ENCODE measurements around the gene CD151.

Gene CD151

DNA sequence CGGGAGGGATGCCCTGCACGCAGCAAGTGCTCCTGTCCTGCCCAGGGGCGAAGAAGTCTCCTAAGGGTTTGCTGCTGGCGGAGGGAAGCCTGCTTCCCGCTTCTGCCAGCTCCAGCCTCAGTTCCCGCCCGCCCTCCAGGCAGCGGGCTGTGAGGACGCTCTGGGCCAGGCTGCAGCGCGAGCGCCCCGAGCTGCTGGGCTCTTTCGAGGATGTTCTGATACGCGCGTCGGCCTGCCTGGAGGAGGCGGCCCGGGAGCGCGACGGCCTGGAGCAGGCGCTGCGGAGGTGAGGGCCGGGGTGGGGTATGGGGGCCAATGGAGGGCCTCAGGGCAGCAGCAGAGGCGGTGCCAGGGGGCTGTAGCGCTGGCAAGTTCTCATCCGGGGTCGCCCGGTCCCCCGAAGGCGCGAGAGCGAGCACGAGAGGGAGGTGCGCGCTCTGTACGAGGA lies 2.9 kb upstream of the CD151 start:
- DNase-seq: no peak

DNA sequence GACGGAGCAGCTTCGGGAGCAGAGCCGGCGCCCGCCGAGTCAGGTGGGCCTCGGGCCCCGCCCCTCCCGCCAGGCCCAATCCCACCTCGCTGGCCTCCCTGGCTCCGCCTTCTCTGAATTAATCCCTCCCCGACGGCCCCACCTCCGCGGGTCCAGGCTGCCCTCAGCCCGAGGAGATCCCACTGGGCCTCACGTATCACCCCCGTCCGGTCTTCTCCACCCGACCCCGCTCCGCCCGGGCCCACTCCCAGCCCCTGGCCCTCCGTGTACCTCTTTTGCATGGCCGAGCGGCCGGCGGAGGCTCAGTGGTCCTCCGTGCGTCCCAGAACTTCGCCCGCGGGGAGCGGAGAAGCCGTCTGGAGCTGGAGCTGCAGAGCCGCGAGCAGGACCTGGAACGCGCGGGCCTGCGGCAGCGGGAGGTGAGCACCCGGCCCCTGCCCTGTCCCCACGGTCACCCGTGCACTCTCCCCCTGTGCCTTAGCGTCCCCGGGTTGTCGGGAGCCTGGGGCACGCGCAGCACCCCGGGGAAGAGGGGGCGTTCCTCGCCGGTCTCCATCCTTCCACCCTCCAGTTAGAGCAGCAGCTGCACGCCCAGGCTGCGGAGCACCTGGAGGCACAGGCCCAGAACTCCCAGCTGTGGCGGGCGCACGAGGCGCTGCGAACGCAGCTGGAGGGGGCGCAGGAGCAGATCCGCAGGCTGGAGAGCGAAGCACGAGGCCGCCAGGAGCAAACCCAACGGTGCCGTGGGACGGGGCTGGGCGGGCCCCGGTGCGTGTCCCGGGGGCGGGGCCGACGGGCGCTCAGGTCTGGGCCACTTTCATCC lies 2.2 kb upstream of the CD151 start:
- DNase-seq: peak; percentile 44

DNA sequence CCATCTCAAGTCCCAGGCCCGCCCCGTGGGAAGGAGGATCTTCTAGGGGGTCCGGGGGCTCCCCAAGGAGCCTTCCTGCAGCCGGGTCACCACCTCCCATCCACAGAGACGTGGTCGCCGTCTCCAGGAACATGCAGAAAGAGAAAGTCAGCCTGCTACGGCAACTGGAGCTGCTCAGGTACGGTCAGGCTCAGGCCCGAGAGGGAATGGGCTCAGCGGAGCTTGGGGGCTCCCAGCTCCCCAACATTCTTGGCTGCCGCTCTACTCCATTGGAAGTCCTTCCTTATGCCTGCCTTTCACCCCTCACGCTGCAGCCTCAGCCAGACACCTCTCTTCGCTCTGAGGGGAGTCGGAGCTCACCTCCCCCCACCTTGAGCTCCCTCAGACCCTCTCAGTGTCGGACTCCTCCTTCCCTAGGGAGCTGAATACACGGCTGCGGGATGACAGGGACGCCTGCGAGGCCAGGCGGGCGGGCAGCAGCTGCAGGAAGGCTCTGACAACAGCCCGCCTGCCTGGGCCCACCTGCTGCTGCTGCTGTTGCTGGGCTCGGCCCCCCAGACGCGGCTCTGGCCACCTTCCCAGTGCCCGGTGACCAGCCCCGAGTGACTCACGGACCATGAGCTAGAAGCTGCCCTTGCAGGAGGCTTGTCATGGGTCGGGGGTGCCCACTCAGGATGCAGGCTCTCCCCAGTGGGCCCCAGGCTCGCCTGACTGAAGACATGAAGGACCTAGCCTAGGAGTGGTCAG lies 1.5 kb upstream of the CD151 start:
- no peak for DNase-seq

DNA sequence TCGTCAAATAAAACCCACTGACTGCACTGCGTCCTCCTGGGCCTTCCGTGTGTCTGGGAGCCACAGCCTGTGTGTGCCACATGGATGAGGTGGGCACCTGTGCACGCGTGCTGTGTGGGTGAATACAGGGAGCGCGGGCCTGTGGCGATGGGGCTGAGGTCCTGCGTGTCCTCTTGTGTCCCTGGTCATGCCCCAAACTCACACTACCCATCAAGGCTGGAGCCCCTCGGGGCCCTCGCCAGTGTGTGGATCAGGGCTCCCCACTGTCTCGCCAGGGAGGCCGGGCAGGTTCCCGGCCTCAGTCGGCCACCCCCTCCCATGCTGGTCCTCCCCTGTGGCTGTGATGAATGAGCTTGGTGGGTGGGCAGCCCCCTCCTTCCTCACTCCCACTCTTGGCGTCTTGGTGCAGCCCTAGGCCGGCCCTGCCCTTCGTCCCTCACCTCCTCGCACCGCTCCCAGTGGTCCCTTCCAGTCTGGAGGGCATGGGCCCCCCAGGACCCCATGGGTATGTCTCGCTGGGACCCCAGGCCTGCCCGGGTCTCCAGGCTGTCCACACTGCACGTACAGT lies 707 bp upstream of the CD151 start:
- no peak for DNase-seq

DNA sequence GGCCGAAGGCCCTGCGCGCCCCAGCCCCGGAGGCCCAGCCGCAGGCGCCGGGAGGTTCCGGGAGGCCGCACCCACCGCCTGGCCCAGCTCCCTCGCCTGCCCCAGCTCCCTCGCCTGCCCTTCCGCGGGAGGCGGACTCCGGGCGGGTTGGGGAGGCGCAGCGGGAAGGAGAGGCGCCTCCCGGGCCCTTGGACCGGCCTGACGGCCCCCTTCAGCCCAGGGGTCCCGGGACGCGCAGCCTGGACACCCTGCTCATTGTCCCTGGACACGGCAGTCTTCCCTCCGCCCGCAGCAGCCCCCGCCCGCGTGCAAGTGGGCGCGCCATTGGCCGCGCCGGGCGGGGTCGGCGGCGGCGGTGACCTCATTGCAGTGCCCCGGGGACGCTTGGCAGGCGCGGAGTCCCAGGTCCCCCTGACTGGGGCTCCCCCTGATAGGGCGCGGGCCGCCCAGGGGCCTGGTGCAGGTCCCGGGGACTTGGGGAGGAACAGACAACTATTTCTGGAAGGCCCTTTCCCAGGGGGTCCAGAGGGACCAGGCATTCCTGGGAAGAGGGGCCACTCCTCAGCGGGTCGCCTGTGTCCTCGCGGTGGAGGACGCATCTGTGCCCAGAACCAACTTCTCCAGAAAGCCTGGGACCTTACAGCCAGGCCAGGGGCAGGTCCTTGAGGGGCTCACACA lies 501 bp downstream of the CD151 start:
- DNase-seq: no peak

DNA sequence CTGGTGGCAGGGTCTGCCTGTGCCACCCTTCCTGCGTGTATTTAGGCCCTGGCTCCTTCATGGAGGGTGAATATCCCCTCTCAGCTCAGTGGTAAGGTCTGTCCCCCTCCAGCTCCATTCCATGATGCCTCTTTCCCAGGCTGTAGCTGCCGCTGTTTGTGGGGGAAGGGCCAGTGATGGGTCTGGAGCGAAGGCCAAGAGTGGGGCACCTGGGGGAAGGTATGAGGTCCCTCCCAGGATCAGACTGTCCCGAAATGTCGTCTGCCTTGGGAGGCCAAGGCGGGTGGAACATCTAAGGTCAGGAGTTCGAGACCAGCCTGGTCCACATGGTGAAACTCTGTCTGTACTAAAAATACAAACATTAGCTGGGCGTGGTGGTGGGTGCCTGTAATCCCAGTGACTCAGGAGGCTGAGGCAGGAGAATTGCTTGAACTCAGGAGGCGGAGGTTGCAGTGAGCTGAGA lies 1.1 kb downstream of the CD151 start:
- DNase-seq: no peak

DNA sequence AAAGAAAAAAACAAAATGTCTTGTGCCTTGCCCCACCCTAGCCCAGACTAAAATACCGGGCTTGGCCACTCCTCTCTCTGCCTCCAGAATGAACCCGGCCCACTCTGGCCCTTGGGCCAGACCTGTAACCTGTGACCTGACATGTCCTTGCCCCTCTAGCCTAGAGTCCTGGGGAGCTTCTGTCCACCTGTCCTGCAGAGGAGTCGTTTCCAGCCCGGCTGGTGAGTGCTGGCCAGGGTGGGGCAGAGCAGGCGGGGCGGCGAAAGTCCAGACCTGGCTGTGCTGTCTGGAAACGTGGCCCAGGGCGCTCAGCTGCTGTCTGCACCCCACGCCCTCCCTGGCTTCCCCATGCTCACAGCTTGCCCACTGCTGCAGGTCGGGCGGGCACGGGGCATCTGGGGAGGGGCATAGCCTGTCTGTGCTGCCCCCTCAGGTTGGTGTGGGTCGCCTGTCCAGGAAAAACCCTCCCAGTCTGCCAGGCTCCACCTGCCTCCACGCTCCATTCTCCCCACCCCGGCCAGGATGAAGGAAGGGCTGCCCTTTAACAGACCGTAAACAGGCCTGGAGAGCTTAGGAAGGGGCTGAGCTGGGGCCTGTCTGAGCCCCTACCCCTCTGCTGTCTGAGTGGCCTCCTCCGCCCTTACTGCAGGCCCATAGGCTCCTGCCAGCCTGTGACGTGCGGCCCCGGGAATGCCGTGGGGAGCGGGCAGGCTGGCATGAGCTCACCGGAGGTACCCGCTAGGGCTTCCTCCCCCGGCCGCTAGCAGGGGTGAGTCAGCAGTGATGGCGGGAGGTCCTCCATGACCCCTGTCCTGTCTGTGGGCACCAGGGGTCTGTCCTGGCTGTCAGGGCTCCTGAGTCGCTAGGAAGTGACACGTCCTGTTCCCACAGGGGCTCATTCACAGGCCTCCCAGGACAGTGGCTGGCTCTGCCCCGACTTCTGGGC lies 1.9 kb downstream of the CD151 start:
- DNase-seq: no peak

DNA sequence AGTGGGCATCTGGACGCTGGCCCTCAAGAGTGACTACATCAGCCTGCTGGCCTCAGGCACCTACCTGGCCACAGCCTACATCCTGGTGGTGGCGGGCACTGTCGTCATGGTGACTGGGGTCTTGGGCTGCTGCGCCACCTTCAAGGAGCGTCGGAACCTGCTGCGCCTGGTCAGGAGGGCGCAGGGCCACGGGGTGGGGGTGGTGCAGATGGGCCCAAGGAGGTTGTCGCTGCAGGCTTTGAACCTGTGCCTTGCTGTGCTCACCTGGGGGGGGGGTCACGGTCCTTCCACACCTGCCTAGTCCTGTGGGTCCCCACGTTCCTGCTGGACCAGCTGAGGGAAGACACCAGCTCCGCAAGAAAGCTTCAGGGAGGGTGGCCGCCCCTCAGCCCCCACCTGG lies 3.5 kb downstream of the CD151 start:
- no peak for DNase-seq

DNA sequence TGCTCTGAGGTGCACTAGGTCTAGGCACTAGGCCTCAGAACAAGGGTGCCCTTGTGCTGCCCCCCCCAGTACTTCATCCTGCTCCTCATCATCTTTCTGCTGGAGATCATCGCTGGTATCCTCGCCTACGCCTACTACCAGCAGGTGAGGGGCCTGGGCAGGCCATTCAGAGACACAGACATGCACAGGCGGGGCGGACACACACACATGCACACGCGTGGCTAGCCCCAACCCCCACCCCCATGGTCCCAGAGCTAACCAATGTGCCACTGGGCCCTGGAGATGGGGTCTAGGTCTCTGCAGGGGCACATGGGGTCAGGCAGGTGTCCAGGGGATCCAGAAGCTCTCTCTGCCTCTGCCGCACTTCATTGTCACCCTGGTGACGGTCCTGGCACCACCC lies 3.9 kb downstream of the CD151 start:
- DNase-seq: no peak

DNA sequence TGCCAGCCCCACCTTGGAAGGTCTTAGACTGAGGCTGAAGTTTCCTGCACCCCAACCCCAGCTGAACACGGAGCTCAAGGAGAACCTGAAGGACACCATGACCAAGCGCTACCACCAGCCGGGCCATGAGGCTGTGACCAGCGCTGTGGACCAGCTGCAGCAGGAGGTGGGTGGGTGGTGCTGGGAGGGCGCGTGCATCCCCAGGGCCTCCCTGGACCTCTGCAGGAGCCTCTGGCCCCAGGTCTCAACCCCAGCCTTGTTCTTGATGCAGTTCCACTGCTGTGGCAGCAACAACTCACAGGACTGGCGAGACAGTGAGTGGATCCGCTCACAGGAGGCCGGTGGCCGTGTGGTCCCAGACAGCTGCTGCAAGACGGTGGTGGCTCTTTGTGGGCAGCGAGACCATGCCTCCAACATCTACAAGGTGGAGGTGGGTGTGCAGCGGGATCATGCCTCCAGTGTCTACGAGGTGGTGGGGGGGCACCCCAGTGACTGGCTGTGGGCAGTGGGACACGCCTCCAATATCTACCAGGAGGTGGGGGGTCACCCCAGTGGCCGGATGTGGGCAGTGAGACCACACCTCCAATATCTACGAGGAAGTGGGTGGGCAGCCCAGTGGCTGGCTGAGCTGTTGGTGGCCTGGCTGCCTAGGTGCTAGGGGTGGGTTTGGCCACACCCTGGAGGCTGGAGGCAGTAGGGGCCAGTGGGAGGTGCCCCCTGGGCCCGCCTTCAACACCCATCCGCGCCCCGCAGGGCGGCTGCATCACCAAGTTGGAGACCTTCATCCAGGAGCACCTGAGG lies 4.6 kb downstream of the CD151 start:
- DNase-seq: no peak

DNA sequence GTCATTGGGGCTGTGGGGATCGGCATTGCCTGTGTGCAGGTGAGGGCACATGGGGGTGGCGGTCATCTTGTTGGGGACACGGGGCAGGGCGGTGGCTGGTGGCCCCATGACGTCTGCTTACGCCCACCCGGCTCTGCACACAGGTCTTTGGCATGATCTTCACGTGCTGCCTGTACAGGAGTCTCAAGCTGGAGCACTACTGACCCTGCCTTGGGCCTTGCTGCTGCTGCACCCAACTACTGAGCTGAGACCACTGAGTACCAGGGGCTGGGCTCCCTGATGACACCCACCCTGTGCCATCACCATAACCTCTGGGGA lies 5.2 kb downstream of the CD151 start:
- DNase-seq: no peak

DNA sequence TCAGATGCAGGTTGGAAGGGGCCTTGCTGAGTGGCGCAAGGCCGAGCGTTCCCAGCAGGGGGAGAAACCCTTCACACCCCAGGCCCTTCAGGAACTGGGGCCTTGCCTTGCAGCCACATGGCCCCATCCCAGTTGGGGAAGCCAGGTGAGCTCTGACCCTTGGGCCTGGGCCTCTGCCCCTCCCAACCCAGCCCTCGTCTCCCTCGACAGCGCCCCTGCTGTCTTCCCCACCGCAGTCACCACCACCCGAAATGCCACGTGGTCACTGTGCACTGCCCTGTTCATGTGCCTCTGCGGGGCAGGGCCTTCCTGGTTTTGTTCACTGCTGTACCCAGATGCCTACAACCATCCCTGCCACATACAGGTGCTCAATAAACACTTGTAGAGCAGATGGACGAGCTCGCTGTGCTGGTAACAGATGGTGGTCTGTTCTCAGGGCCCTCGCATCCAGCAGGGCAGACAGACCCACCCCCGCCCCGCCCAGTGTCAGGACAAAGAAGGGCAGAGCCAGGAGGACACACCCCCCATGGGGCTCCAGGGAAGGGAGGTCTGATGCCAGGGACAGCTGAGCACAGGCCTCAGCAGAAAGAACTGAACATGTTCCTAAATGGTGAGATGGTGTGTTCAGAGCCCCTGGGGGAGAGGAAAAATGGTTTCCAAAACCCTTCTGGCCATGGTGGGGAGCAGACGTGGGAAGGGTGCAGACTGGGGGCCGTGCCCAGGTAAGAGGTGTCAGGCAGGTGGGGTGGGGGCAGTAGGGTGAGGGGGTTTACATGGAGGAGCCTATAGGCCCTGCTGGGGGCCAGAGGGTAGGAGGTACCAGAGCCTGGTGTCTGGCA lies 5.9 kb downstream of the CD151 start:
- no peak for DNase-seq

DNA sequence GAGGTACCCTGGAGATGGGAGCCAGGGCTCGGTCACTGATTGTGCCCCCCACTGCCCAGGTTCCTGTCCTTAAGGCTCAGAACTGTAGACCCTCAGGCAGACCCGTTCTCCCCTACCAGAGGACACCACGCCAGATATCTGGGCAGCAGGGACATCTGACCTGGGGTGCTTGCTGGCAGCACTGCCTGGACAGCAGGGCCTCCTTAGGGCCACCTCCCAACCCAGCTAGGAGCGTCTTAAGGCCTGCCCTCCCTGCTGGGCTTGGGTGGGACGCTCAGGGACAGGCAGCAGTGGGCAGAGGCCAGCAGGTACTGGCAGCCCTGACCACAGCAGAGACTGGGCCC lies 6.5 kb downstream of the CD151 start:
- DNase-seq: no peak

DNA sequence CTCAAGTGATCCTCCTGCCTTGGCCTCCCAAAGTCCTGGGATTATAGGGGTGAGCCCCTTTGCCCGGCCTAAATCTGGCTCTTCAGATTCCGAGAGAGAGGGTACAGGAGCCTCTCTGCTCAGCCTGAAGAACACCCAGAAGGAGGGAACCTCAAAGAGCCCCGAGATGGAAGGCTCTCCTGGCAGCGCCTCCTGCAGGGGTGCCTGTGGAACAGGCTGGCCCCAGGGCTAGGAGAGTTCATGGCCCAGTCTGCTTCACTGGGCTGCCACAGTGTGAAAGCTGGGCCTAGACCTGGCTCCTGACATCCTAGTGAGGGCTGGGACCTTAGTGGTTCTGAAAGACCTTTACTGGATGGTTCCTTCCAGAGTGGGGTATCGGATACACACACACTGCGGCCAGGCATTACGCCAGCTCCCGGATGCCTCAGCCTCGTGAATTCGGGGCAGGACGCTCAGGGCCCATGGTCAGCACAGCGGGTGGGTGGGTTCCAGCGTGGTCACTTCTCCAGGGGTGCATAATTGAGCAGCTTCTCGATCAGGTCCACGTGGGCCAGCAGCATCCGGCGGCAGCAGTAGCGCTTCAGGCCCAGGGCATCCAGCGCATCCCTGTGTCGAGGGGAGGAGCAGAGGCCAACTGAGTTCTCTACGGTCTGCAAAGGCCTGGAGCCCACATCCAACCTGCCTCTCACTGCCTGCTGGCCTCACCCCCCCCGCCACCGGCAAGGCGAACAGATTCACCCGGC lies 7.3 kb downstream of the CD151 start:
- DNase-seq: no peak

DNA sequence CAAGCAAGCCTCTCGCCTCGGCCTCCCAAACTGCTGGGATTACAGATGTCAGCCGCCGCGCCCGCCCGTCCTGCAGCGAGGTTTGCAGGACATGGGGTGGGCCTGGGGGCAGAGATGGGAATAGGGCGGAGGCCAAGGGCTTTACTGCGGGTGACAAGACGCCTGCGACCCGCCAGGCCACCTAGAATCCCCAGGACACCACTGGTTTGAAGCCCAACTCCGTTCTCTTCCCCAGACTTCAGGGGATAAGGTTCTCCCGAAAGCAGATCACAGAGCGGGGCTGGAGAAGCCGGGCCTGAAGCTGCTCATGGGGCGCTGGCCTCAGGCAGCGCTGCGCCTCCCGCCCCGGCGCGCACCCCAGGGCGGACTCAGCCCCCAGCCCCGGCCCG lies 9.2 kb downstream of the CD151 start:
- no peak for DNase-seq

DNA sequence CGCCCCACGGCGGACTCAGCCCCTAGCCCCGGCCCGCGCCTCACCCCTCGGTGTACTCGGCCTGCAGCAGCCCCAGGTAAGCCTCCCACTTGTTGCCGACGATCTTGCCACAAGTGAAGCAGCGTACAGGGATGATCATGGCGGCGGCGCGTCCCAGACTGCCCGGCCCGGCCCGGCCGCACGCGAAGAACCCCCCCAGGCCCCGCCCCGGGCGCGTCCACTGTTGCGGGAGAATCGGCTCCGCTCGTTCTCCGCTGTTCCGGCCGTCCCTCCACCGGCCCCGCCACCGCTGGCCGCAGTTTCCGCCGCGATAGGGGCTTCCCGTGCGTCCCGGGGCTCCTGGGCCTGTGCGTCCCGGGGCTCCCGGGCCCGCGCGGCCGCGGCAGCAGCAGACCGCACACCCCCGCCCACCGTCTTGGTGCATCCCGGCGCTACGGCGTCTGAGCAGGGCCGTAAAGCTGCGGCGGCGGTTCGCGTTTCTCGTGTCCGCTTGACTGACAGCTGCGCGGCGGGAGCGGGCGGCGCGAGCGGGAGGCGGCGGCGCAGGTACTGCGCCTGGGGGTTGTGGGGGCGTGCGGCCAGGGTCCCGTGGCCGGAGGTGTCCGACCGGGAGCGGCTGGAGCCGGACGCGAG lies 9.7 kb downstream of the CD151 start, which contains the start of the genes POLR2L and TSPAN4:
Gene POLR2L, minus strand, starts transcription at position 160 of the 633 bp plus-strand sequence. Its CDS starts 21 bp downstream, at position 139.
Gene TSPAN4, plus strand, starts transcription at position 483 of the 633 bp plus-strand sequence. CDS start 7,453 bp downstream, outside the sequence.
- DNase-seq: peak; percentile 86

DNA sequence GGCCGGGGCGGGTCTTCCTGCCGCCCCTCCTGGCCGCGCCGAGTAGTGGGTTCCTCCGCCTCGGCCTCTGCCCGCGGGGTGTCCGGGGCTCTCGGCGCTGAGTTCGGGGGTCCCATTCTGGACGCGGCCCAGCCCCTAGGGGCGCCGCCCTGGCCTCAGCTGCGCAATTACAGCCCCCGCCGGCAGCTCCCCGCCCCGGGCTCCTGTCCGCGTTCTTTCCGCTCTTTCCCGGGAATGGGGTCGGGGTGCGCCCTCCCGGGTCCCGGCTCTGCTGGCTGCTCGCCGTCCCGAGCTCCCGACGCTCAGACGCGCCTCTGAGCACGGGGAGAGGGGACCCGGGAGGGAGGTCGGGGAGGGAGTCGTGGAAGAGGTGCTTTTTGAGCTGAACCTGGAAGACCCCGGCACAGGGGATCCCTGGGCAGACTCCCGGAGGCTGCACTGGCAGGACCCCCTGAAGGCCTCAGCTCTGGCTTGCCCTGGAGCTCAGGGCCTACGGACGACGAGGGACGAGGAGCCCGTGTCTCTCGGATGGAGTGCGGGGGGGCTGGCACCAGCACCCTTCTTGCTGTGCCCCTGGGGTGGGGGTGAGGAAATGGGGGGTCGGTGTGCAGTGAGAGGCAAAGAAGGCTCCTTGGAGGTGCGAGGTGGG lies 10.5 kb downstream of the CD151 start:
- no peak for DNase-seq

Data from activated CD4-positive, alpha-beta T cell treated with anti-CD3 and anti-CD28 coated beads, Interleukin-2, amount 50 U/mL, for 1 hour (primary cell).